KOPT-K1 (cell line): ENCODE results near the gene TEKT4.
"Not testable (repeated sequence)": the region's sequence is repeated elsewhere in the genome, so short reads cannot be mapped to it uniquely, and the experiment has no call there.

ENCODE experiments used
- H3K27ac ChIP-seq: fragments of 200-600 bp; sonication (generic); 2 replicates; pipeline ENCODE4 v1.5.1; 2016; ENCODE audit warnings: antibody characterized with exemption, mild to moderate bottlenecking, low read depth, low read length; ENCODE audit not compliant: poor library complexity, severe bottlenecking
- H3K36me3 ChIP-seq: fragments of 200-600 bp; sonication (generic); 2 replicates; pipeline ENCODE4 v1.5.1; 2017; ENCODE audit warnings: antibody characterized with exemption, mild to moderate bottlenecking, low read length, moderate library complexity; ENCODE audit not compliant: insufficient read depth
- H3K9me3 ChIP-seq: fragments of 200-600 bp; sonication (generic); 2 replicates; pipeline ENCODE4 v1.5.1; 2017; ENCODE audit warnings: antibody characterized with exemption, low read length, mild to moderate bottlenecking; ENCODE audit not compliant: insufficient read depth, poor library complexity, severe bottlenecking

Gene TEKT4

GRCh38 chr2:94923196-94923595 is 52.0 kb downstream of the TEKT4 start:
- Histone ChIP-seq H3K36me3 (no peaks in the 10 kb centered on the region), H3K27ac (no peak overlapping the region), H3K9me3 (peaks cover 6% of the 10 kb centered on the region)

- not testable (repeated sequence) for H3K9me3 ChIP-seq, H3K27ac ChIP-seq
These were observed 53.8 kb downstream of the TEKT4 start for GRCh38 chr2:94924999-94925398.

More at GRCh38 chr2:94924999-94925398, 53.8 kb downstream of the TEKT4 start:
- not testable (repeated sequence) for H3K36me3 ChIP-seq
